Activated gamma-delta T cell treated with Interleukin-2 at 50 U/mL for 16 hours (primary cell): ENCODE measurements around the gene BTBD9.

Experiments used
- DNase-seq: peaks from one replicate; pipeline ENCODE4 v3.0.0-alpha.2; 2020

The BTBD9 gene

GRCh38 chr6:38320843-38321242 is 318.9 kb downstream of the BTBD9 start:
- DNase-seq: no peak

- DNase-seq: no peak
Measured at GRCh38 chr6:38320358-38320757, 319.4 kb downstream of the BTBD9 start.

- no peak for DNase-seq
Measured at GRCh38 chr6:38319256-38320212, 320.2 kb downstream of the BTBD9 start.

- no peak for DNase-seq
Measured at GRCh38 chr6:38316099-38316868, 323.4 kb downstream of the BTBD9 start.

GRCh38 chr6:38311201-38311600 is 328.5 kb downstream of the BTBD9 start:
- no peak for DNase-seq

- DNase-seq: no peak
Measured at GRCh38 chr6:38310061-38310460, 329.7 kb downstream of the BTBD9 start.

- no peak for DNase-seq
Measured at GRCh38 chr6:38307740-38308139, 332.0 kb downstream of the BTBD9 start.

GRCh38 chr6:38306931-38307330 is 332.8 kb downstream of the BTBD9 start:
- no peak for DNase-seq

GRCh38 chr6:38305995-38306681 is 333.6 kb downstream of the BTBD9 start:
- no peak for DNase-seq

GRCh38 chr6:38302838-38303237 is 336.9 kb downstream of the BTBD9 start:
- no peak for DNase-seq

- DNase-seq: no peak
Measured at GRCh38 chr6:38302081-38302480, 337.6 kb downstream of the BTBD9 start.

GRCh38 chr6:38290133-38290799 is 349.5 kb downstream of the BTBD9 start:
- DNase-seq: no peak

- DNase-seq: no peak
Measured at GRCh38 chr6:38287487-38287886, 352.2 kb downstream of the BTBD9 start.

- no peak for DNase-seq
Measured at GRCh38 chr6:38284802-38285394, 354.8 kb downstream of the BTBD9 start.

- no peak for DNase-seq
Measured at GRCh38 chr6:38283734-38284362, 355.9 kb downstream of the BTBD9 start.

GRCh38 chr6:38282911-38283310 is 356.8 kb downstream of the BTBD9 start:
- no peak for DNase-seq

GRCh38 chr6:38281126-38281525 is 358.6 kb downstream of the BTBD9 start:
- DNase-seq: no peak

- DNase-seq: no peak
Measured at GRCh38 chr6:38279963-38280588, 359.7 kb downstream of the BTBD9 start.

- no peak for DNase-seq
Measured at GRCh38 chr6:38279423-38279822, 360.3 kb downstream of the BTBD9 start.

- DNase-seq: no peak
Measured at GRCh38 chr6:38273325-38273724, 366.4 kb downstream of the BTBD9 start.

GRCh38 chr6:38272222-38272621 is 367.5 kb downstream of the BTBD9 start:
- DNase-seq: no peak
